ENCODE results near the gene SENP6.

DNA sequence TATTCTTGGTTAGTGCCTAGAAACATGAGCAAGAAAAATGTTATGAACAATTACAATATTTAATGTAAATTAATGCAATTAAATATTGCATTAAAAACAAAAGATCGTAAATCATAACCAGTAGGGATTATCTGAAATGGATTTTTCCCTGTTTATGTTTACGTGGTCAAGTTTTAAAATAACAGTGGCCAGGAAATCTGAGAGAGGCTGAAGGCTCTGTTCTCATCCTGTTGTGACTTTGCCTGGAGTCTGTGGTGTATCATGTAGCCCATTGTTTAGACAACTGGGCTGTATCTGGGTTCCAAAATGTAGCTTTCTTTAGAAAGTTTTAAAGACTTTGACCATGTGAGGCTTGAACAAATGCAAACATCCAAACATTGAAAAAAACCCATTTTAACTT is 149.8 kb downstream of the SENP6 start:
- no peak for TF ChIP-seq POLR2A (IDR thresholded peaks at IDR 0.05; ENCODE audit: low read length)
- TF ChIP-seq GATA1 (IDR thresholded peaks at IDR 0.05; ENCODE audit: low read depth, low read length), result no peak
